BLaER1 treated with 17β-estradiol and CSF1 and Interleukin-3, amounts not matched to agents 10 nM and 100 nM (cell line): ENCODE data around the gene NAPB.

Experiments used
- H3K27ac ChIP-seq, 11 experiments: shearing (Covaris generic); formaldehyde crosslinking; 2 replicates each; pipeline ENCODE4 v1.8.1; 2022
- H3K27me3 ChIP-seq, 11 experiments: shearing (Covaris generic); formaldehyde crosslinking; 2 replicates each; pipeline ENCODE4 v1.8.1; 2022
- H3K36me3 ChIP-seq, 11 experiments: shearing (Covaris generic); formaldehyde crosslinking; 2 replicates each; pipeline ENCODE4 v1.8.1; 2022
- H3K4me1 ChIP-seq, 10 experiments: shearing (Covaris generic); formaldehyde crosslinking; 2 replicates each; pipeline ENCODE4 v1.8.1; 2022
- H3K4me2 ChIP-seq, 11 experiments: shearing (Covaris generic); formaldehyde crosslinking; 2 replicates each; pipeline ENCODE4 v1.8.1; 2022
- H3K4me3 ChIP-seq, 10 experiments: shearing (Covaris generic); formaldehyde crosslinking; 2 replicates each; pipeline ENCODE4 v1.8.1; 2022
- H3K9ac ChIP-seq, 11 experiments: shearing (Covaris generic); formaldehyde crosslinking; 2 replicates each; pipeline ENCODE4 v1.8.1; 2022
- H3K9me3 ChIP-seq, 11 experiments: shearing (Covaris generic); formaldehyde crosslinking; replicated peaks in 1 of 11; 2 replicates each; pipeline ENCODE4 v1.8.1; 2022
- H4K20me1 ChIP-seq, 11 experiments: shearing (Covaris generic); formaldehyde crosslinking; 2 replicates each; pipeline ENCODE4 v1.8.1; 2022
- Cebpa-rat ChIP-seq, 11 experiments: shearing (Covaris generic); IDR thresholded peaks; 2 replicates each; pipeline ENCODE4 v1.8.1; 2022

NAPB gene

DNA sequence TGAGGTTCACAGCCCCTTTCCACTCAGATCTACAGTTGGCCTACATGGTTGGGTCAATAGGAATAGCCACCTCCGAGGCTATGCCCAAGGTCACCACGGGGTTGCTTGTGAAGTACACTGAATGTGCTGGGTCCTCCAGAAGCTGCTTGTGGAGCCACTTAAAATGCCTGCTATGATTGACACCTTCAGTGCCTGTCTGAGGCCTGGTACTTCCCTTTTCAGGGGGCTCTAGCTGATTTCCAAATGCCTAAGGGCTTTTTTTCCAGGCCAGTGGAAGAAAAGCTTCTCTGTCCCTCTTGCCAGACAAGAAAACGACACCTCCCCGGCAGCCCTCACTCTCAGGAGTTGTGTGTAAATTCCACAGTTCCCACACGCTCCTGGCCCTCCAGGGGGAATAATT lies 77.0 kb downstream of the NAPB start:
- peaks cover 11 to 30% (median 19%) of the 10 kb centered on the region in 10 experiments for H3K4me1 ChIP-seq
- H3K4me3 ChIP-seq, result no peak overlapping the region
- TF ChIP-seq Cebpa-rat (IDR thresholded peaks at IDR 0.05), result no peak
- H4K20me1 ChIP-seq, result no peaks in the 10 kb centered on the region
- no peak overlapping the region for H3K4me2 ChIP-seq
- no peaks in the 10 kb centered on the region for H3K36me3 ChIP-seq
- H3K9ac ChIP-seq, result no peak overlapping the region
- no peak overlapping the region for H3K27ac ChIP-seq
- peaks cover 0 to 4% (median 0%) of the 10 kb centered on the region in 11 experiments; a peak in 1 of 22 replicates for H3K9me3 ChIP-seq
- H3K27me3 ChIP-seq, result no peaks in the 10 kb centered on the region

DNA sequence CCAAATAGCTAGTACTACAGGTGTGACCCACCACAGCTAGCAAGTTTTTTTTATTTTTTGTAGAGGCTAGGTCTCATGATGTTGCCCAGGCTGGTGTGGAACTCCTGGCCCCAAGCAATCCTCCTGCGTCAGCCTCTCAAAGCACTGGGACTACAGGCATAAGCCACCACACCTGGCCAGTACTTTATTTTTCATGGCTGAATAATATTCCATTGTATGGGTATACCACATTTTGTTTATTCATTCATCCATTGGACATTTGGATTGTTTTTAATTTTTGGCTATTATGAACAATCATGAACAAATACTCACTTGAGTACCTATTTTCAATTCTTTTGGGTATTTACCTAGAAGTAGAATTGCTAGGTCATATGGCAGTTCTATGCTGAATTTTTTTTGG lies 77.7 kb downstream of the NAPB start:
- H3K27me3 ChIP-seq, result no peaks in the 10 kb centered on the region
- no peak for TF ChIP-seq Cebpa-rat (IDR thresholded peaks at IDR 0.05)
- no peak overlapping the region for H3K4me2 ChIP-seq
- peaks cover 0 to 4% (median 0%) of the 10 kb centered on the region in 11 experiments; a peak in 1 of 22 replicates for H3K9me3 ChIP-seq
- no peak overlapping the region for H3K4me3 ChIP-seq
- no peaks in the 10 kb centered on the region for H4K20me1 ChIP-seq
- no peak overlapping the region for H3K9ac ChIP-seq
- peaks cover 3 to 23% (median 12%) of the 10 kb centered on the region in 10 experiments; a peak in 17 of 20 replicates for H3K4me1 ChIP-seq
- H3K36me3 ChIP-seq, result no peaks in the 10 kb centered on the region
- H3K27ac ChIP-seq, result no peak overlapping the region

DNA sequence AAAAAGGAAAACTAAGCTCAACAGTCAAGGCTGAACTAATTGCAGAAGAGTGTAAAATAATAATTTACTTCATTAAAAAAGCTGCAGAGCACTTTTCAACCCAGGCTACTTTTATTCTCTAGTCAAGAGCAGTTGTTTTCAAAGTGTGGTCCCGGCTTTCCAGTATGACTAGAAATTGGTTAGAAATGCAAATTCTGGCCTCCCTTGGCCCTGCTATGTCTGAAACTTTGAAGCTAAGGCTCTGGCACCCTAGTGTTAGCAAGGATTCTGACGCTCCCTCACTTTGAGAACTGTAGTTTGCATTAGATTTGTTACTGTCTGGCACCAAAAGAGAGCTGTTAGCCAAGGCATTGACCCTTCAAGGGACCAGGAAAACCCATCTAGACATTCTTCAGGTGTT lies 80.2 kb downstream of the NAPB start:
- Histone ChIP-seq H4K20me1 (no peaks in the 10 kb centered on the region), H3K4me1 (peaks cover 0 to 30% (median 8%) of the 10 kb centered on the region in 10 experiments; a peak in 13 of 20 replicates), H3K27me3 (no peaks in the 10 kb centered on the region), H3K4me3 (no peak overlapping the region), H3K27ac (no peak overlapping the region), H3K36me3 (no peaks in the 10 kb centered on the region), H3K9ac (peak overlapping the region in 1 of 11 experiments; percentile 1; a peak in 1 of 22 replicates), H3K4me2 (no peak overlapping the region), H3K9me3 (peaks cover 0 to 4% (median 0%) of the 10 kb centered on the region in 11 experiments; a peak in 1 of 22 replicates)
- no peak for TF ChIP-seq Cebpa-rat (IDR thresholded peaks at IDR 0.05)

DNA sequence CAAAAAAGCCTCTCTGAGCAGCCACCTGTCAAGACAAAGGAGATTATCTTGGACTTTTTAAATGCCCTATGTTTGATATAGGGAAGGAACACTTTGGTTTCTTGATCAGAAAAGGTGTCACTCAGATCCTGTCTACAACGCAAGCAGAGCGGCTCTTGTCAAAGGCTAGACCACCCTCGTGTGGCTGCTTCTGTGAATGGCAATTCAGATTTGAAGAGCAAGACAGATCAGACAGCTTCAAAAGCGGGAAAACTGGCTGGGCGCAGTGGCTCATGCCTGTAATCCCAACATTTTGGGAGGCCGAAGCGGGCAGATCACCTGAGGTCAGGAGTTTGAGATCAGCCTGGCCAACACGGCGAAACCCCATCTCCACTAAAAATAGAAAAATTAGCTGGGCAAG lies 80.8 kb downstream of the NAPB start:
- Histone ChIP-seq H3K4me3 (no peak overlapping the region), H3K4me1 (peaks cover 1 to 31% (median 8%) of the 10 kb centered on the region in 10 experiments; a peak in 15 of 20 replicates), H3K27me3 (no peaks in the 10 kb centered on the region), H3K9ac (no peak overlapping the region; a peak in 1 of 22 replicates), H3K36me3 (no peaks in the 10 kb centered on the region), H3K9me3 (peaks cover 0 to 4% (median 0%) of the 10 kb centered on the region in 11 experiments; a peak in 1 of 22 replicates), H3K27ac (peak overlapping the region in 4 of 11 experiments; percentile 30 to 56 (median 42); a peak in 5 of 22 replicates), H3K4me2 (0 out of 22 replicates have a peak overlapping the region, but pooled peaks of 2 of the 11 experiments have one; percentile 3 to 8), H4K20me1 (no peaks in the 10 kb centered on the region)
- no peak for TF ChIP-seq Cebpa-rat (IDR thresholded peaks at IDR 0.05)

DNA sequence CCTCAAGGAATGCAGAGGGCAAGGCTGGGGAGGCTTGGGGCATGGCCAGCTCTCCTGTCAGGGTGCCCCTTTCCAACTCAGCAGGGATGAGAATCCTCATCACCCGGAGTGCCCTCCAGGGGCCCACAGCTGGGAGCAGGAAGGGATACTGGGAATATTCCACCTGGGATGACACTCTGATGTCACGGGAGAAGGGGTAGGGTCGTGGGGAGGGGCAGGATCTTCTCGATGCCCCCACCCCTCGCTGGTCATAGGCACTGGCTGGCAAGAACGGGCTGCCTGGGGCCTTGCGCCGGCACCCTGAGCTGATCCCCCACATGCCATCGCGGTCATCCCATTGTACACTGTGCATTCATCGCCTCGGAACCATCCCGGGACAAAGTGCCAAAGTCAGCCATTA lies 81.3 kb downstream of the NAPB start:
- Histone ChIP-seq H3K27me3 (no peaks in the 10 kb centered on the region), H3K27ac (peak overlapping the region in 6 of 11 experiments; percentile 10 to 56 (median 34); a peak in 10 of 22 replicates), H3K9ac (peak overlapping the region in 2 of 11 experiments; percentile 2 to 5; a peak in 2 of 22 replicates), H3K4me1 (peaks cover 4 to 36% (median 13%) of the 10 kb centered on the region in 10 experiments; a peak in 19 of 20 replicates), H3K36me3 (no peaks in the 10 kb centered on the region), H3K4me3 (no peak overlapping the region), H3K9me3 (peaks cover 0 to 4% (median 0%) of the 10 kb centered on the region in 11 experiments; a peak in 1 of 22 replicates), H4K20me1 (no peaks in the 10 kb centered on the region), H3K4me2 (0 out of 22 replicates have a peak overlapping the region, but pooled peaks of 2 of the 11 experiments have one; percentile 3 to 8)
- TF ChIP-seq Cebpa-rat (IDR thresholded peaks at IDR 0.05), result no peak

DNA sequence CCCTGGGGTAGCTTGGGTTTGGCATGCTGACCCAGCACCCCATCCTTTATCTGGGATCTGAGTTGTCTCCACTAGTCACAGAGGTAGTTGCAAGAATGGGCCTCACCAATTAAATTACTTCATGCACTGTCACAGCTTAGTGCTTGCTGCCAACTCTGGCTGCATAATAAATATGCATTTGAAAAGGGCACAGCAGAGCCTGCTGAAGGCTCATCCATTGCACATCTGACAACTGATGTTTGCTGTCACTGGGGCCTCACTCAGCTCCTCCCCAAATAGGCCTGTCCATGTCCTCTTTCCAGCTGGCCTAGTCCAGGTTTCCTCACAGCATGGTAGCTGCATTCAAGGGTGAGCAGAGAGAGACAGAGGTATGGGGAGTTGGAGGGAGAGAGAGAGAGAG lies 84.0 kb downstream of the NAPB start:
- no peaks in the 10 kb centered on the region for H3K36me3 ChIP-seq
- no peaks in the 10 kb centered on the region for H3K9me3 ChIP-seq
- no peak overlapping the region for H3K9ac ChIP-seq
- H3K27me3 ChIP-seq, result no peaks in the 10 kb centered on the region
- no peaks in the 10 kb centered on the region for H4K20me1 ChIP-seq
- TF ChIP-seq Cebpa-rat (IDR thresholded peaks at IDR 0.05), result no peak
- peaks cover 22 to 58% (median 36%) of the 10 kb centered on the region in 10 experiments for H3K4me1 ChIP-seq
- H3K27ac ChIP-seq, result no peak overlapping the region
- H3K4me2 ChIP-seq, result no peak overlapping the region
- no peak overlapping the region for H3K4me3 ChIP-seq

DNA sequence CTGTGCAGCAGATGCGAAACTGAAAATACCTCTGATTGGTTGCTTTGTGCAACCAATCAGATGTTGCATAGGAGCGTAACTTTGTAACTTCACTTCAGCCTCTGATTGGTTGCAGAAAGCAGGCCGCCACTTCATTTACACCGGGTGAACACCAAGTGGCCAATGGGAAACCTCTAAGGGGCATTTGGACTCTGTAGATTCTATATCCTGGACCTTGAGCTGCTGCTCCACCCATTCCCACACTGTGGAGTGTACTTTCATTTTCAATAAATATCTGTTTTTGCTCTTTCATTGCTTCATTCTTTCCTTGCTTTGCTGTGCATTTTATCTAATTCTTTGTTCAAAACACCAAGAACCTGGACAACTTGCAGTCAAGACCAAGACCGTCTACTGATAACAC lies 84.8 kb downstream of the NAPB start:
- Histone ChIP-seq H3K27me3 (no peaks in the 10 kb centered on the region), H3K4me2 (0 out of 22 replicates have a peak overlapping the region, but pooled peaks of 1 of the 11 experiments have one; percentile 11), H3K27ac (no peak overlapping the region), H3K9ac (no peak overlapping the region), H3K9me3 (no peaks in the 10 kb centered on the region), H3K36me3 (no peaks in the 10 kb centered on the region), H4K20me1 (no peaks in the 10 kb centered on the region), H3K4me3 (no peak overlapping the region), H3K4me1 (peaks cover 30 to 63% (median 44%) of the 10 kb centered on the region in 10 experiments)
- no peak for TF ChIP-seq Cebpa-rat (IDR thresholded peaks at IDR 0.05)

DNA sequence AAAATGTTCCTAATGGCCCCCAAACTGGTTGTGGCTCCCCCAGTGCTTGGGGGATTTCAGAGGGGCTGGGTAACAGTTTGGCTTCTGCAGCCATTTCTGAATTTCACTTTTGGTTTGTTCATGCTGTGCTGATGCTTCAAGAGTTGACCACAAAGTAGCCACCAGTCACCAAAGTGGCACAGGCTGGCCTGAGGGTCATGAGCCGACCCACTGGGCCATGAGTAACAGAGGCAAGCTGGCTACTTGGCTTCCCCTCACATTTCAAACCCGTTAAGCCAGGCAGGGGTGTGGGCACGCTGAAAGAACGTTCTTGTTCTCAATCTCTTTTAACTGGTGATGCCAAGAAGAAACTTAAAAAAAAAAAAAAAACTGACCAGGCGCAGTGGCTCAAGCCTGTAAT lies 85.8 kb downstream of the NAPB start:
- H3K27me3 ChIP-seq, result no peaks in the 10 kb centered on the region
- no peaks in the 10 kb centered on the region for H3K9me3 ChIP-seq
- peaks cover 37 to 72% (median 52%) of the 10 kb centered on the region in 10 experiments for H3K4me1 ChIP-seq

DNA sequence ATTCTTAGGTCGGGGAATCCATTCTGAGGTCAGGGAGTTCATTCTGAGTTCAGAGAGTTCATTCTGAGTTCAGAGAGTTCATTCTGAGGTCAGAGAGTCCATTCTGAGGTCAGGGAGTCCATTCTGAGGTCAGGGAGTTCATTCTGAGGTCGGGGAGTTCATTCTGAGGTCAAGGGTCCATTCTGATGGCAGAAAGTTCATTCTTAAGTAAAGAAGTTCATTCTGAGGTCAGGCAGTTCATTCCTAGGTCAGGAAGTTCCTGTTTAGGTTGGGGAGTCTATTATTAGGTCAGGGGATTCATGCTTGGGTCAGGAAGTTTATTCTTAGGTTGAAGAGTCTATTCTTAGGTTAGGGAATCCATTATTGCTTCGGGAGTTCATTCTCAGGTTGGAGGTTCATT lies 87.2 kb downstream of the NAPB start:
- 0 out of 20 replicates have a peak overlapping the region, but pooled peaks of 2 of the 10 experiments have one; percentile 4 to 15 for H3K4me3 ChIP-seq
- no peaks in the 10 kb centered on the region for H3K27me3 ChIP-seq
- H3K9me3 ChIP-seq, result peaks cover 8 to 14% (median 11%) of the 10 kb centered on the region in 11 experiments; a peak in 20 of 22 replicates
- no peak overlapping the region for H3K9ac ChIP-seq
- peak overlapping the region in 5 of 11 experiments; percentile 3 to 48 (median 20); a peak in 5 of 22 replicates for H3K27ac ChIP-seq
- no peaks in the 10 kb centered on the region for H3K36me3 ChIP-seq
- no peak for TF ChIP-seq Cebpa-rat (IDR thresholded peaks at IDR 0.05)
- no peaks in the 10 kb centered on the region for H4K20me1 ChIP-seq
- H3K4me2 ChIP-seq, result peak overlapping the region; percentile 13 to 86 (median 83); a peak in 21 of 22 replicates
- H3K4me1 ChIP-seq, result peaks cover 34 to 65% (median 50%) of the 10 kb centered on the region in 10 experiments

More for the DNA sequence above, 85.8 kb downstream of the NAPB start:
- Histone ChIP-seq H3K27ac (no peak overlapping the region), H3K4me3 (no peak overlapping the region), H3K9ac (no peak overlapping the region), H4K20me1 (no peaks in the 10 kb centered on the region), H3K4me2 (peak overlapping the region in 8 of 11 experiments; percentile 78 to 86 (median 83); a peak in 10 of 22 replicates), H3K36me3 (no peaks in the 10 kb centered on the region)
- TF ChIP-seq Cebpa-rat (IDR thresholded peaks at IDR 0.05), result no peak
